GM18499 (cell line): ENCODE measurements around the gene WNT3A.

Source experiments
- ATAC-seq: cut with Tn5 transposase; IDR thresholded peaks from one replicate; pipeline ENCODE4 v1.9.1; 2021; ENCODE audit warnings: moderate number of reproducible peaks; ENCODE audit not compliant: insufficient read depth, unreplicated experiment

WNT3A gene

DNA sequence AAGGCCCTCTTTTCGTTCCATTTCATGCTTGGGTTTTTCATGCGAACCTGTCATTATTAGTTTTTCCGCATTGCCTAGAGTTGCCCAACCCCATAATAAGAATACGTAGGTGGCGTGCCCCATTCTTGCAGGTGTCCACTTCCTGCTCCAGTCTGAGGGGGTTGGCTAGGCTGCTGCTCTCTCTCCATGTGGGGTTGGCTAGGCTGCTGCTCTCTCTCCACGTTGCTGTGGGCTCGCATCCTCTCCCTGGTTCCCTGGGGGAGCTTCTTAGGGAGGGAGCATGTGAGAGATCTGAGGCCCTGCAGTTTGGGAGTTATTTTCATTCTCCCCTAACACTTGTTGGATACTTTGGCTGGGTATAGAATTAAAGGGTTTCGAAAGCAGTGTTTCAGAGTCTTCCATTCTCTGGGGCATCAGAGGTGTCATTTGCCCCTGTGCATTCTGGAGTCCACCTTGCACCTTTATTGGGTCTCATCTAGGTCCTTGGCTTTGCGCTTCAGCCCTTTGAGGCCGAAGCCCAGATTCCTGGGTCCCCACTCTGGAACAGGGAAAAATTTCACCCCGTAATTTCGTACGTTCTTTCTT lies 87.7 kb downstream of the WNT3A start:
- no peak for ATAC-seq

DNA sequence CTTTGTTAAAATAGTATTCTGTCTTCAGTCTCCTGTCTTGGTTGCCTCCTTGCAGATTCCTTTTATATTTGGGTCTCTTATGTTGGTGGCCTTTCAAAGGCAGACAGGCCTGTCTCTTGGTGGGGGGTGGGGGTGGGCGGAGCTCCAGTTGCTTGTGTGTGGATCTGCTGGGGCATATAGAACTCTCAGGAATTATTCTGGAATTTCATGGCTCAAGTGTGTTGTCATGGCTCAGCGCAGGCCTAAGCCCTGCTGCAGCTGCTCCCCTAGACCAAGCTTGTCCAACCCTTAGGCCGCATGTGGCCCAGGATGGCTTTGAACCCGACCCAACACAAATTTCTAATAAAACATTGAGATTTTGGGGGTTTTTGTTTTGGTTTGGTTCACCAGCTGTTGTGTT lies 88.4 kb downstream of the WNT3A start:
- ATAC-seq, result no peak

DNA sequence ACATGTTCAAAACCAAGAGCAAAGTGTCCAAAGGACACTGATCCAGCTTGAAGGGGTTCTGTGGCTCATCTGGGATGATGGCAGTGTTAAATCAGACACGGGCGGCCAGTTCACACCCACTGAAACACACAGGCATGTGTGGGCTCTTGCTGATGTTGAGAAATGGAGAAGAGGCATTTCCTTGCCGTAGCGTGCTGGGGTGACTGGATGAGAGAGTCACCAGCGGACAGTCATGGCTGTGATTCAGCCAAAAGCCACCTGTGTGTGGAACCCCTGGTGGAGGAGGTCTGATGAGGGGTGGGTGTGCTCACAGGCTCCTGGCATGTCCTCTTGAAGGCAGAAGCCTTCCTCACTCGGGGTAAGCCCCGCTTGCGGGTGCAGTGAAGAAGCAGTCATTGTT lies 89.1 kb downstream of the WNT3A start:
- no peak for ATAC-seq

DNA sequence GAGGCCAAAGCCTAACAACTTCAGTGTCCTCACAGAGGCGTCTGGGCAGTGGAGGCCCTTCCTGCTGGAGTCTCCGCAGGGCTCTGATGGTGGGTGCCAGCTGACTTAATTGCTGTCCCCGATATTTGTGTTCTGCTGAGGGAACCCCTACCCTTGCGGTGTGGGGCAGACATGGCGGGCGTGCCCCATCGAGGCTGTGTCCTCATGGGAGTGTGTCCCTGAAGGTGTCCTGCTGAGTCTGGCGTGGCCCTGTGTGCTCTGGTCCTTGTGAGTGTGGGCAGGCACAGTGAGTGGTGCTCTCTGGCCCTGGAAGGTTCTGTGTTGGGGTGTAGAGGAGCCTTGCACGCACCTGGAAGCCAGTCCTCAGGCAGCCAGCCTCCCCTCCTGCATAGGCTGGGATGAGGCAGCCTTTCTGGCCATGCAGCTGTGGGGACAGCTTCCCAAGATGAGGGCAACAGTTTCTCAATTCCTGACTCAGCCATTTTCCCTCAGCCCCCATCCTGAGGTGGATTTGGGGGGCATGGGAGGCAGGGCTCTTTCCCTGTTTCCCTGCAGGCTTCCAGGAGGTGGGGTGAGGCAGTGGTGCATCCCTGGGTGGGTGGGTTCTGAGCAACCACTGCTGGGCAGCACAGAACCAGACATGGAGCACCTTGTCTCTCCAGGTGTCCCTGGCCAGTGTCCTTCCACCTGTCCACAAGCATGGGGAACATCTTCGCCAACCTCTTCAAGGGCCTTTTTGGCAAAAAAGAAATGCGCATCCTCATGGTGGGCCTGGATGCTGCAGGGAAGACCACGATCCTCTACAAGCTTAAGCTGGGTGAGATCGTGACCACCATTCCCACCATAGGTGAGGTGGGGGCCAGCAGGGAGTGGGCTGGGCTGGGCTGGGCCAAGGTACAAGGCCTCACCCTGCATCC lies 89.9 kb downstream of the WNT3A start:
- no peak for ATAC-seq

DNA sequence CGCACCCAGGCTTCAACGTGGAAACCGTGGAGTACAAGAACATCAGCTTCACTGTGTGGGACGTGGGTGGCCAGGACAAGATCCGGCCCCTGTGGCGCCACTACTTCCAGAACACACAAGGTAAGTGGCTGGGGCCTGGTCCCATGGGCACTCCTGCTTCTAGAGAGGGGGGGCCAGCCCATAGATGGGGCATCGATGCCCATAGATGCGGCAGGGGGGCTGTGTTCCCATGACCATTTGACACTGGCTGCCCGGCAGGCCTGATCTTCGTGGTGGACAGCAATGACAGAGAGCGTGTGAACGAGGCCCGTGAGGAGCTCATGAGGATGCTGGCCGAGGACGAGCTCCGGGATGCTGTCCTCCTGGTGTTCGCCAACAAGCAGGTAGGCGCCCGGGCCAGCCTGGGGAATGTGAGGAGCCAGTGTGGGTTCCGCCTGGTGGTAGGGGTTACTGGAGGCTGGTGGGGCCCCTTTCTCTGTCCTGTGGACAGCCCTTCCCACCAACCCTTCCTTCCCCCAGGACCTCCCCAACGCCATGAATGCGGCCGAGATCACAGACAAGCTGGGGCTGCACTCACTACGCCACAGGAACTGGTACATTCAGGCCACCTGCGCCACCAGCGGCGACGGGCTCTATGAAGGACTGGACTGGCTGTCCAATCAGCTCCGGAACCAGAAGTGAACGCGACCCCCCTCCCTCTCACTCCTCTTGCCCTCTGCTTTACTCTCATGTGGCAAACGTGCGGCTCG lies 90.7 kb downstream of the WNT3A start:
- ATAC-seq, result no peak

DNA sequence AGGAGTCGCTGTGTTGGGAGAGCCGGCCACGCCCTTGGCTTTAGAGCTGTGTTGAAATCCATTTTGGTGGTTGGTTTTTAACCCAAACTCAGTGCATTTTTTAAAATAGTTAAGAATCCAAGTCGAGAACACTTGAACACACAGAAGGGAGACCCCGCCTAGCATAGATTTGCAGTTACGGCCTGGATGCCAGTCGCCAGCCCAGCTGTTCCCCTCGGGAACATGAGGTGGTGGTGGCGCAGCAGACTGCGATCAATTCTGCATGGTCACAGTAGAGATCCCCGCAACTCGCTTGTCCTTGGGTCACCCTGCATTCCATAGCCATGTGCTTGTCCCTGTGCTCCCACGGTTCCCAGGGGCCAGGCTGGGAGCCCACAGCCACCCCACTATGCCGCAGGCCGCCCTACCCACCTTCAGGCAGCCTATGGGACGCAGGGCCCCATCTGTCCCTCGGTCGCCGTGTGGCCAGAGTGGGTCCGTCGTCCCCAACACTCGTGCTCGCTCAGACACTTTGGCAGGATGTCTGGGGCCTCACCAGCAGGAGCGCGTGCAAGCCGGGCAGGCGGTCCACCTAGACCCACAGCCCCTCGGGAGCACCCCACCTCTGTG lies 91.6 kb downstream of the WNT3A start:
- ATAC-seq, result no peak

DNA sequence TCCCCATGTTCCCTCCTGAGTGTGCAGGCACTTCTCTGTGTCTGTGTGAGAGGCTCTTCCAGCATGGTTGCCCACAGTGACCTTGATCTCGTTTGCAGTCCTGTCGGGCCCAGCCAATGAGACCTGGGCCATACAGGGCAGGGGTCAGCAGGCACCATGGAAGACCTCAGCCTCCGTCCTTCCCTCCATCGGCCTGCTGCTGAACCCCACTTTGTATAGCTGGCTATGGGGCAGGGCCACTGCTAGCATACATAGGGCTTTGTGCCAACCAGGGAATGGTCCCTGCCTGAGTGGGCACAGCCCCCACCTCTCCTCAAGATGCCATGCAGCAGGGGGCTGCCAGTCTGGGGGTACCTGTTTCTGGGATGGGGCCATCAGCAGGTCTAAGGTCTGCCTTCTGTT lies 92.5 kb downstream of the WNT3A start:
- no peak for ATAC-seq

DNA sequence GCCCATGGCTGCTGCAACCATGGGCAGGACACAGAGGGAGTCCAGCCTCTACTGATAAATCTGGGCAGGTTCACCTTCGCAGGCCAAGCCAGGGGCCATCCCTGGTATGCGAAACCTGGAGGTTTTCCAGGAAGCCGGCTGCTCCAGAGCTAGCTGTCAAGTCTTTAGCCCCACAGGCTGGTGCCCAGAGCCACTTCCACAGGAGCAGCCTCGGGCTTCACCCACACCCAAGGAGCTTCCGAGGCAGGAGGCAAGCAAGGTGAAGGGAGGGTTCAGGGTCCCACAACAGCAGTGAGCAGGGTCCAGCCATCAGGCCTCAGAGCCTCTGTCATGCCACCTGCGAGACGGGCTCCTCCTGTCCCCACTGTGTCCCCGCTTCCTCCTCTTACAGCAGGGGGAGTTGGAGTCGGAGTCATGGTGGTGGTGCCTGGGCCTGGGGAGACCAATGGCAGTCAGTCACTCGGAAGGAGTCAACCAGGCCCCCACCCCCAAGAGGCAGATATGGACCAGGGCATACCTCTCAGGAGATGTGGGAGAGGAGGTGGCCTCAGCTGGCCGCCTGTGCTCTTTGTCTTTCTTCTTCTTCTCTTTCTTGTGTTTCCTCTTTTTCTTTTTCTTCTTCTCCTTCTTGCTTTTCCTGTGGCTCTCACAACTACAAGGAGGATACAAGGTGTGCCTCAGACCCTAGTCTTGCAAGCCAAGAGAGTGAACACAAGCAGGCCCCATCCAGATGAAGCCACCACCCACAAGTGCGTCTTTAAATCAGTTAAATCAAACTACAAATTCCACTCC lies 94.2 kb downstream of the WNT3A start:
- ATAC-seq, result no peak

DNA sequence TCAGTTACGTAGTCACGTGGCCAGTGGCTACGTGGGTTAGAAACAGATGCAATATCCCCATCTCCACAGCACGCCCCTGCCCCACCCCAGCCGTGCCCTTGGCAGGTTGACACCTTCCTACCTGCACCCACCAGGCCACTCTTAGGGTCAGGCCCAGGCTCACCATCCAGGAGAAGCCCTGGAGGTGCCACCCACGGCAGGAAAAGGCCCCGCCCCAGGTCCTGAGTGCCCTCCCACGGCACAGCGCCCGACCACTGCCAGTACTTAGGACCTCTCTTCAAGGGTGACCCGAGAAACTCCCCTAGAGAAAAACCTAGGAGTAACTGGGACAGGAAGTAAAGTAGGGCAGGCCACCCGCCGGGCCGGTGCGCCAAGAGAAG lies 94.8 kb downstream of the WNT3A start:
- ATAC-seq, result no peak

DNA sequence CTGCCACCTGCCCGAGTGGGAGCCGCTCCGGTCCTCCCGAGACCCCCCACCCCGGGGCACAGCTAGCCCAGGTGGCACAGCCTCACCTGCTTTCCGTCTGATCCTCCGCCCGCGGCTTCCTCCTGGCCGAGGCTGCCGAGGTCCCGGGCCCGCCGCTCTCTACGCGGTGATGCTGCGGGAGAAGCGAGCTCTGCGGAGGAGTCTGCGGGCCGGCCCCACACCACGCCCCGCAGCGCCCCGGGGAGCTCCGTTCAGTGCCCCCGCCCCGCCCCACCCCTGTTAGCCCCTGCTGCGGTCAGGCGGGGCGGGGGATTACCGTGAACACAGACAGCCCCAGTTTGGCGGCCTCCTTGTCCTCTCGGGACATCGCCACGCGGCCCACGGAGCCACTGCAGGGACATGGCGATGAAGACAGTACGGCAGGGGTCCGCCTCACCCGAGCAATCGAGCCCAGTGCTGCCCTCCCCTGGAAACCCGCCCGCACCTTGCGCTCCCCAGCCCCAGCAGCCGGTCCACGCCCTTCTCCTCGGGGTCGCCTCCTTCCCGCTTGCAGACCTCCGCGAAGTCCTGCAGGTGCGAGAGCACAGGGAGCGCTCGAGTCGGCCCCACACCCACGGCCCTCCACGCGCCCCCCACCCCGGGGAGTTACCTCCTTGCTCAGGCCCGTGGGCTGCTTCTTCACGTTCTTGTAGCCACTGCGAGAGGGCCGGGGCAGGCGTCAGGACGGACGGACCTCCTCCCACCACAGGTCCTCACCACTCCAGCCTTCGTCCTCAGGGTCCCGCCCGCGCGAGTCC lies 95.4 kb downstream of the WNT3A start:
- ATAC-seq, result peak; percentile 11

DNA sequence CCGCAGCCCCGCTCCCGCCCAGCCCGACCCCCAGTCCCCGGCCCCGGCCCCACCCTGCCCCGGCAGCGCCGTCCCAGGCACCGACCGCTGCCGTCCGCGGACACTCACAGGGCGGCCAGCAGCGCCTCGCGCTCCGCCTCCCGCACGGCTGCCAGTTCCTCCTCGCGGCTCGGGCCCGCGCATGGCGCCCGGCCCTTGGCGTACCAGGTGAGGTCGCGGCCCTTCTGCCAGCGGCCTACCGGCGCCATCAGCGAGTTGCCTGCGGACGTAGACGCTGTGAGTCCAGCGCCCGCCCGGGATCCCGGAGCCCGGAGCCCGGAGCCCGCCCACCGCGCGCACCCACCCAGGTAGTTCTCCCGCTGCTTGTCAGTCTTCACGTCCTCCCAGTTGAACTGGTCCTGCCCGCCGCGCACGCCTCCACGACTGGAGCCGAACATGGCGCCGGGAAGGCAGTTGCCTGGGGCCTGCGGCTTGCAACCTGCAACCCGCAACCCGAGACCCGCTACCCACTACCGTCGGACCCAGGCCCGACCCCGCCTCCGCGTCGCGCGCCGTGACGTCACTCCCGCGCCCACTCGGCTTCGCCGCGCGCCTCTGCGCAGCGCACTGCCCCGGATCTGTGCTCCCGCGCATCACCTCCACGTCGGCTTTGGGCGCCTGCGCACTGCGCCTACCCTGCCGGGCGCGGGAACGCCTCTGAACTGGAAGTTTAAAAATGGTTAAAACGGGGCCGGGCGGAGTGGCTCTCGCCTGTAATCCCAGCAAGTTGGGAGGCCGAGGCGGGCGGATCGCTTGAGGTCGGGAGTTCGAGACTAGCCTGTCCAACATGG lies 96.2 kb downstream of the WNT3A start, which contains the start of gene C1orf35:
C1orf35 (minus strand) TSS at position 535 of the 830 bp plus-strand sequence; CDS start at position 437, 98 bp downstream.
- ATAC-seq, result peak; percentile 37

DNA sequence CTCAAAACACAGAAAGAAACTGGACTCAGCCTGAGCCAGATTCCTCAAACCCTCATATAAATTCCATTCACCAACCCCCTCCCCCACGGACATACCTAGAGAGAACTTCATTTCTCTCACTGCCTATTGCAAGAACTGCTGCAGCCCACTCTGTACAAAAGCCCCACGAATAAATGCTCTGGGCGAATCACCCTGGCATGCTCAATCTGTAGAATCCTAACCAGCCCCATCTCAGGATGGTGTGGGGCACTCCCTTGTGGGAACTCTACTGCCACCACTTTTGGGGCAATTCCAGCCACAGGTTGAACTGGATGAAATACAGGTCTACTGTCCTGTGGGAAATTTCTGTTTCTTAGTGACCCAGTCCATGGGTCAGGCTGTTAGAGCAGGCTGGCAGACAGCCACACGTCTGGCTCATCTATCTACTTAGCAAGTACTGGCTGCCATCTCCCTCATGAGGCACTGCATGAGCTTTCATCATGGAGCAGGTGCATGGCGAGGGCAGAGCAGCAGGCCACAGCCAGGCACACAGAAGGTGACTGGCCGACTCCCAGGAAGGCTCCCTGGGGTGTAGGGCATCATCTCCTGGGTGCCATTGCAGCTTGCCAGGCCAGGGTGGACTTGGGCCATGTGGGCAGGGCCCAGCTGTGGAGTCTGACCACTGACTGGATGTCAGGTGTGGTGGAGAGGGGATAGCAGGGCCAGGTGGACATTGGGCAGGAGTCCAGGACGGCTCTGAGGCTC lies 97.9 kb downstream of the WNT3A start:
- no peak for ATAC-seq

DNA sequence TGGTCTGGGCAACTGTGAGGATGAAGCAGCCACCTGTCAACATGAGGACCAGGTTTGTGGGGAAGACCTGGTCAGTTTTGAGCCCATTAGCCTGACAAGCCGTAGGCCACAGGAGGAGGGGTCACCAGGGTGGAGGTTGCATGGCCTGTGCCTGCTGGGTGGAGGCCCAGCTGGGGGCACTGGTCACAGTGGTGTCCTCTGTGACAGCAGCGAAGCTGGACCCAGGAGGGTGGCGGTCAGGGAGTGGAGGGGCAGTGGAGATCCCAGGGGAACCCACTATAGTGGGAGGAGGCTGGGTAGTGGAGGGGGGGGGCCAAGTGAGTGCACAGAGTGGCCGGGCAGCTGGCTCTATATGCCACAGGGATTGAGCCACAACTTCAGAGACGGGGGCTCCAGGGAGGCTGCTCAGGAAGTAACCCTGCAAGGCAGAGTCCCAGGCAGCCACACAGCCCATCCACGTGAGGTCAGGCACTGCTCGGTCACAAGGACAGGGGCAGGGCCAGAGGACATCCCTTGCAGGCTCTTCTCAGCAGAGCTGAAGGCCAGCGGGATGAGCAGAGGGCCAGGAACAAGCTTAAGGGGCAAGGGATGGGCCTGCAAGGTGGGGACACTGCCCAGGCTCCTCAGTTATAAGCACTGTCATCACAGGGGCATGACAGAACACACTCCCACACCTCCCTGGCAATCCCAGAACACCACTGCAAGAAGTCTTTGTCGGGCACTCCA lies 98.6 kb downstream of the WNT3A start:
- no peak for ATAC-seq

DNA sequence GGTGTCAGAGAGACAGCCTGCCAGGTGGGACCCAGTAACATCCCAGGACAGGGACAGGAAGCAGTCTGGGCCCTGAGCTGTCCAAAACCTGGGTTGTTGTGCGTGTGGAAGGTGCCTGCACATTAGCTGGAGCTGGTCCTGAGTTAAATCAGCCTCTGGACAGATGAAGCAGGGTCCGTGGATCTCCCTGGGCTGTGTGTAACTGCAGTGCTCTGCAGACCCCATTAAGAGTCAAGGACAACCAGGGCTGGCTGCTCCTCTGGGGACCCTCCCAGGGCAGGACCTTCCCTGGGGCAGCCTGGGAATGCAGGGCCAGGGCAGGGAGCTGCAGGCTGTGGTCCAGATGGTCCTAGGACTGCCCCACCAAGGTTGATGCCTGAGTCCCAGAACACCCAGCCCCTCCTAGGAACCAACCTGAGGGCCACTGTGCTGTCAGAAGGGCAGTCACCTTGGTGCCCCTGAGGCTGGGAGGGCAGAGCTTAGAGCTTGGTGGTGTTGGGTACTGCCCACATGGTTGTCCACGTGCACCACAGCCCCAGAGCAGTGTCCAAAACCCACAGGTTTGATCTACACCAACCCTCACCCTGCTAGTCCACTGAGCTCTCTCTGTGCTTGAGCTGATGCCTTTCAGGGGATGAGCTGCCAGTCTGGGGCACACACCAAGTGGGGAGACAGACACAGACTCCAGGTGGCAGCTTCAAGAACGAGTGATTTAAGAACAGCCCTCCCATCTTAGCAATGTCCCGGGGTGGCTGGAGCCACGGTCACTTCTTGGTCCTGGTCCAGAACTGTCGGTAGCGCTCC lies 99.4 kb downstream of the WNT3A start:
- ATAC-seq, result no peak

DNA sequence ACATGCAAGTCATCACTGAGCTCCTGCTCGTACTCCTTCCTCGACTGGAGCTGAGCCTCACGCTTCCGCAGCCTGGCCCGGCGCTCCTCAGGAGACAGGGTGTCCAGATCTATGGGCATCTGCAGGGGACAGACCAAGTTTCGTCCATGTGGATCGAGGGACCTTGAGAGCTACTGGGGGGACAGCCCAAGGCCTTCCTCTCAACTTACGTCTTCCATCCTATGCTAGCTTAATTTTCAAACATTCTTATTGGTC lies 99.9 kb downstream of the WNT3A start:
- no peak for ATAC-seq

DNA sequence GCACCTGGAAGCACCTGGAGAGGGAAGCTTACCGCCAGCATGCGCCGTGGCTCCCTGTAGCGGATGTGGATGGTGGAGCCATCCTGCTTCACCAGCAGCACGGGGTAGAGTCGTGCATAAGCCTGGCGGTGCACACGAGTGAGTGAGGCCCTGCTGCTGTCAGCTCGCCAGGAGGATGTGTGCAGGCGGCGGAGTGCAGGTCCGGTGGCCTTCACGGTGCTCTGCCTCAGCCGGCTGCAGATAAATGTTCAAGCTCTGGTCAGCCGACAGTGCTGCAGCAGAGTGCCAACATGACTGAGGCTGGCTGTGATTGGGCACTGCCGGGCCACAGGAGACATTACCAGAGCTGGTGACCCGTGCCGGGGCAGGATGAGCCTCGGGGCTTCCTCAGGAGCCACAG lies 100.8 kb downstream of the WNT3A start:
- ATAC-seq, result no peak
